Measurements from ENCODE around the gene ZP2.

ZP2 gene

GRCh38 chr16:21179983-21180365 lies 31.4 kb downstream of the ZP2 start:
- no peaks in the 10 kb centered on the region for H3K27me3 ChIP-seq (ENCODE audit: insufficient read depth, low read length, poor library complexity, severe bottlenecking)
- H3K9me2 ChIP-seq (replicated peaks; ENCODE audit: low read depth, low read length), result no peaks in the 10 kb centered on the region
- no peaks in the 10 kb centered on the region for H3F3A ChIP-seq (ENCODE audit: low read depth)
- TF ChIP-seq EZH2phosphoT487 (IDR thresholded peaks at IDR 0.05; ENCODE audit: borderline replicate concordance), result no peak
- TF ChIP-seq CTCF (conservative IDR thresholded peaks at IDR 0.05; ENCODE audit: low read length), result no peak
- H2AFZ ChIP-seq (ENCODE audit: low read length), result no peak overlapping the region
- H3K4me1 ChIP-seq (ENCODE audit: insufficient read depth, low read length, poor library complexity, severe bottlenecking), result no peaks in the 10 kb centered on the region
- H3K4me2 ChIP-seq (ENCODE audit: low read depth, low read length, poor library complexity, severe bottlenecking), result no peak overlapping the region
- H3K36me3 ChIP-seq (ENCODE audit: insufficient read depth, low read length), result peaks cover 16% of the 10 kb centered on the region; the same call in 1 of the 2 replicates
- H3K9ac ChIP-seq (ENCODE audit: low read depth, low read length, poor library complexity, severe bottlenecking), result no peak overlapping the region
- H3K9me3 ChIP-seq (ENCODE audit: insufficient read depth, low read depth, low read length), result no peaks in the 10 kb centered on the region
- H4K20me1 ChIP-seq (ENCODE audit: insufficient read depth, low read length, poor library complexity, severe bottlenecking), result no peaks in the 10 kb centered on the region
- no peak overlapping the region for H3K4me3 ChIP-seq (ENCODE audit: low read length, poor library complexity, severe bottlenecking)
- H3K79me2 ChIP-seq (ENCODE audit: insufficient read depth, low read length), result no peaks in the 10 kb centered on the region

DNA sequence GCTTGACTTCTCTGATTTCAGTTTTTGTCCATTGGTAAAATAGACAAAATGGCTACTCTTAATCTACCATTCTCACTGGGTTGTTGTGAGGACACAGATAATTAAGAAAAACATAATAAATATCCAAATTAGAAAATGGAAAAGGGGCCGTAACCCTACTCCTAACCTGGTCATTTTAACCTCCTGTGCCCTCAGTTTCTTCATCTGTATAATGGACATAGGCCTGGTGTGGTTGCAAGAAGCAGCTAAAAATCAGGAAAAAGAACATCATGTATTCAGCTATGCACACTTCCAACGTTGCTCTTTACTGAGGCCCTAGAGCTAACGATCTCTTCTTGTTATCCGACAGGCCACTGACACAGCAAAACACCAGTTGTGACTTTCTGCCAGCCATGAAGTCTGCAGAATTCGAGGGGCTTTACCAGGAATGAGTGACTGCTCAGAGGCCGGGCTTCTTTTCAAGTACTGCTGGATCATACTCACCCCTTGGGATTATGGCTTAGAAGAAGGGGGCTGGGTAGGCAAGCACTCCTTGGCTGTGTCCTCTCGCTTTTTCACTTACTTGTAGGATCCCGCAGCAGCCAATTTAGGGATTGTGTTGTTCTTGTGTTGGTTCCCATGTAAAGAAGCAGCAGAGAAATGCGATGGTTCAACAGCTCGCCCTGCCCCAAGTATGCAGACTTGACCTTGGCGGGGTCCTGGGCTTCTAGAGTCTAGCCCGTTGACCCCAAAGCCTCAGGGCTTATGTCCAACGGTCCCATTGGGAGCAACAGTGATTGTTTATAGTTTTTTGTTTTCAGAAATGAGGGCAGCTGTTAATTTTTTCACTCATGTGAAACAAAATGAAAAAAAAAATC lies 32.0 kb downstream of the ZP2 start:
- Histone ChIP-seq H3K9me2 (replicated peaks; ENCODE audit: low read depth, low read length) (no peaks in the 10 kb centered on the region), H2AFZ (ENCODE audit: low read length) (no peak overlapping the region), H3K4me3 (ENCODE audit: low read length, poor library complexity, severe bottlenecking) (no peak overlapping the region), H3K36me3 (ENCODE audit: insufficient read depth, low read length) (peaks cover 16% of the 10 kb centered on the region; the same call in 1 of the 2 replicates), H4K20me1 (ENCODE audit: insufficient read depth, low read length, poor library complexity, severe bottlenecking) (no peaks in the 10 kb centered on the region), H3K9me3 (ENCODE audit: insufficient read depth, low read depth, low read length) (no peaks in the 10 kb centered on the region), H3K9ac (ENCODE audit: low read depth, low read length, poor library complexity, severe bottlenecking) (no peak overlapping the region), H3K4me2 (ENCODE audit: low read depth, low read length, poor library complexity, severe bottlenecking) (no peak overlapping the region), H3K4me1 (ENCODE audit: insufficient read depth, low read length, poor library complexity, severe bottlenecking) (no peaks in the 10 kb centered on the region), H3K27me3 (ENCODE audit: insufficient read depth, low read length, poor library complexity, severe bottlenecking) (no peaks in the 10 kb centered on the region), H3F3A (ENCODE audit: low read depth) (no peaks in the 10 kb centered on the region), H3K79me2 (ENCODE audit: insufficient read depth, low read length) (no peaks in the 10 kb centered on the region)
- TF ChIP-seq CTCF (conservative IDR thresholded peaks at IDR 0.05; ENCODE audit: low read length) (no peak), EZH2phosphoT487 (IDR thresholded peaks at IDR 0.05; ENCODE audit: borderline replicate concordance) (no peak)

DNA sequence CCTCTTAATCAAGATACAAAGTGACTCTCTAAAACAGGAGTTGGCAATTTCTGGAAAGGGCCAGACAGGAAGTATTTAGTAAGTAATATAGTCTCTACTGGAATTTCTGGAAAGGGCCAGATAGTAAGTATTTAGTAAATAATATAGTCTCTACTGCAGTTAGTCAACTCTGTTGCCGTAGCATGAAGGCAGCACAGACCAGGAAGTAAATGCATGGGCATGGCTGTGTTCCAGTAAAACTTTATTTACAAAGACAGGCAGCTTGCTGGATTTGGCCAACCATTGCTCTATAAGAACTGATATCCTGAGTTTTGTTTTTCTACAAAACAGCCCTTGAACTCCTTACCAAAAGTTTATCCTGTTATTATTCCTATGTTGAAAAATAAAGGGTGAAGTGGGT lies 36.0 kb downstream of the ZP2 start:
- H2AFZ ChIP-seq (ENCODE audit: low read length), result no peak overlapping the region
- H3K79me2 ChIP-seq (ENCODE audit: insufficient read depth, low read length), result no peaks in the 10 kb centered on the region
- H3K36me3 ChIP-seq (ENCODE audit: insufficient read depth, low read length), result peaks cover 5% of the 10 kb centered on the region; the same call in 1 of the 2 replicates

More for the DNA sequence above, 36.0 kb downstream of the ZP2 start:
- H3F3A ChIP-seq (ENCODE audit: low read depth), result no peaks in the 10 kb centered on the region
- H4K20me1 ChIP-seq (ENCODE audit: insufficient read depth, low read length, poor library complexity, severe bottlenecking), result no peaks in the 10 kb centered on the region
- H3K27me3 ChIP-seq (ENCODE audit: insufficient read depth, low read length, poor library complexity, severe bottlenecking), result no peaks in the 10 kb centered on the region
- H3K9me2 ChIP-seq (replicated peaks; ENCODE audit: low read depth, low read length), result no peaks in the 10 kb centered on the region
- TF ChIP-seq EZH2phosphoT487 (IDR thresholded peaks at IDR 0.05; ENCODE audit: borderline replicate concordance), result no peak
- TF ChIP-seq CTCF (conservative IDR thresholded peaks at IDR 0.05; ENCODE audit: low read length), result no peak
- H3K4me1 ChIP-seq (ENCODE audit: insufficient read depth, low read length, poor library complexity, severe bottlenecking), result no peaks in the 10 kb centered on the region
- H3K4me3 ChIP-seq (ENCODE audit: low read length, poor library complexity, severe bottlenecking), result no peak overlapping the region
- H3K9me3 ChIP-seq (ENCODE audit: insufficient read depth, low read depth, low read length), result no peaks in the 10 kb centered on the region
- no peak overlapping the region for H3K4me2 ChIP-seq (ENCODE audit: low read depth, low read length, poor library complexity, severe bottlenecking)
- no peak overlapping the region for H3K9ac ChIP-seq (ENCODE audit: low read depth, low read length, poor library complexity, severe bottlenecking)
